GM18505 (cell line): ENCODE results near the gene BRD3OS.

Source experiments
- ATAC-seq: cut with Tn5 transposase; IDR thresholded peaks from one replicate; pipeline ENCODE4 v1.9.1; 2021; ENCODE audit not compliant: unreplicated experiment
- POLR2A ChIP-seq: IDR thresholded peaks from 4 replicates; pipeline ENCODE4 v1.6.1; 2011; ENCODE audit warnings: borderline replicate concordance; ENCODE audit not compliant: insufficient read depth, insufficient read length; ENCODE audit errors: extremely low read depth

The BRD3OS gene

DNA sequence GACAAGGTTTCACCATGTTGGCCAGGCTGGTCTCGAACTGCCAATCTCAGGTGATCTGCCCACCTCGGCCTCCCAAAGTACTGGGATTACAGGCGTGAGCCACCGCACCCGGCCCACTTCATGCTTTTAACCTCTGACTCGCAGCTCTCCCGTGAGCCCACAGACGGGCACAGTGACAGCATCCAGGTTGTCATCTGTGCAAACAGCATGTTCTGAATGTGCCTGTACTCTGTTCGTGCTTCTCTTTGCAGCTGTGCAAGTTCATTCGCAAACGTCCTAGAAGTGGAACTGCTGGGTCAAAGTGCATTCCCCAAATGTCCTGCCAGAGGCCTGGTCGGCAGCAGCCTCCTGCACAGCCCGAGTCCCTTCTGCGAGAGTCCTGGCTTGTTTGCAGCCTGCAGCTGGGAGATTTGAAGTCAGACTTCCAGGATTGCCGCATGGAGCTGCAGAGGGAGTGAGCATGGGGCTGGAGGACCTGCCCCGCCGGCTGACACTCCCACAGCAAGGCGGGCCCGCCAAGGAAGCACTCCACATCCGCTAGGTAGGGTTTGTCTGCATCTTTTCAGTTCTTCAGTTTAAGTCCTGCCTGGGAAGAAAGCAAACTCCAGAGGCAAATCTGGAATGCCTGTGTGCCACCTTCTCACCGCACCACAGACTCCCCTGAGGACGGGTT is 3.4 kb downstream of the BRD3OS start:
- TF ChIP-seq POLR2A = no peak
- ATAC-seq = no peak

DNA sequence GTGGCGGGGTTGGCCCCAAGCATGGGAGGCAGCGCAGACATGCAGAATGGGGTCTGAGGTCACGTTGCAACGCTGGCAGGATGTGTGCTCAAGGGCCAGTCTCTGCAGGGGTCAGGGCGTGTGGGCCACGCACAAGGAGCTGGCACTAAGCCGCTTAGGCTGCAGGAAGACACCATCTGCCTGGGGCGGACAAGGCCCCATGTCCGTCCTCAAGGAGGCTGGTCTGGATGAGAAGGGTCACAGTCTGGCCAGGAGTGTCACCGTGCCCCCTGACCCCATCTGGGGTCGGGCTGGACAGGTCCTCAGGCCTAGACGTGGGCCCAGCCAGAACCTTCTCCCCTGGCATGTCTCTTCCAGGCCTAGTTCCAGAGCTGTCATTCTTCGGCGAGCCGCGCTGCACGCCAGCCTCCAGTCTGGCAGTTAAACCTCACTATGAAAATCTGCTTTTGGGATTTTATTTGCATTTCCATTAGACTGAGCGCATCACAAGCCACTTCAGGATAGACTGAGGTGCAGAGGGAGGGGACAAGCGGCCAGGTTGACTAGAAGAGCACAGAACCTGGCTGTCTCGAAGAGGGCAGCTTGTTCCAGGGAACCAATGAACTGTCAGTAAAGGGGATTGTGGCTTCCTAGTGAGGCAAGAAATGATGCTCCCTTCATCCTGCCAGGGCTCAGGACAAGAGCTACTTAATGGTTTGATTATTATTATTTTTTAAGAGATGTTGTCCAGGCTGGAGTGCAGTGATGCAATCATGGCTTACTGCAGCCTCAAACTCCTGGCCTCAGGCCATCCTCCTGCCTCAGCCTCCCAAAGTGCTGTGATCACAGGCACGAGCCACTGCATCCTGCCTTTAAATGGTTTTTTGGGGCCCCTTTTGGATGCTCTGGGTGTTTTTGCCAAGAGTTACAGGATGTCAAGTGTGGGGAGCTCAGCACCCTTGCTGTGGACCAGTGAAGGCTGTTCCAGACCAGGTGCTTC is 4.3 kb downstream of the BRD3OS start:
- TF ChIP-seq POLR2A = no peak
- no peak for ATAC-seq

DNA sequence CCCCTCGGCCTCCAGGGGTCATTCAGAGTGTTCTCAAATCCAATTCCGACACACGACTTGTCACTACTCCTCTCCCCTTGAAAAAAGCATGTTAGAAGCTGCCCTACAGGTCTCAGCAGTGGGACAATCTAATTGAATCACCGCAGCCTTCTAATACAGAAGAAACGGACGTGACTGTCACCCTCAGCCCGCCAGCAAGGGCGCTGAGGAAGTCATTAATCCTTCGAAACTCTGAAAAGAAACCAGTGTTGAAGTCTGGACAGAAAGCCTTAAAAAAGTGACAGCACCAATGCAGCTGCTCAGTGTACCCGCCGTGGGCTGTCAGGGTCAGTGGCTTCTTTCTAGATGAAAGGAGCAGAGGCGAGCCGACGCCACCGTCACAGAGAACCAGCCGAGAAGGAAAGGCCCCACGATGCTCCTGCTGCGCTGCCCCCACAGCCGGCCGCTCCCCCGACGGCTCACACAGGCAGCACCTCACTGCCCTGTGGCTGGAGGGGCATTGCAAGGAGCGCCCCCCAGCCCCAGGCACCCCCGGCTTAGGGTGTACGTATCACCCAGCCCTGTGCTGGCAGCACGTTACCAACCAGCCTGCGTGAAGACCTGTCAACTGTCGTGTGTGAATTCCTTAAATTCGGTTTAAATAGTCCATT is 5.7 kb downstream of the BRD3OS start:
- ATAC-seq = no peak
- TF ChIP-seq POLR2A = no peak

DNA sequence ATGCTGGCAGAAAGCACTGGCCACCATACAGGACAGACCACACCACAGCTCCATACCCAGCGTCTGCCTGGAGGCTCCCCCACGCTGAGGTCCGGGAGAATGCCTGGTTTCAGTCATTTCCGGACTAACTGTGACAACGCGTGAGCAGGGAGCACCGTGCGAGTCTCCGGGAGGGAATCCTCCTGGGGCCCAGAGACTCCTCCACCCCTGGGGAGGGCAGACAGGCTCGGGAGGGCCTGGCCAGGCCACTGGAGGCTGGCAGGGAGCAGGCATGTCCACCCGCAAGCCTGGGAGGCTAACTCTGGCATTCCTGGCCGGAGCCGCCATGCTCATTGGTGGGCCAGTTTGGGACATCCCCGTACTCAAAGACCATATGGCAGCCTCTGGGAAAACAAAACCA is 6.5 kb downstream of the BRD3OS start:
- no peak for ATAC-seq
- TF ChIP-seq POLR2A = no peak

DNA sequence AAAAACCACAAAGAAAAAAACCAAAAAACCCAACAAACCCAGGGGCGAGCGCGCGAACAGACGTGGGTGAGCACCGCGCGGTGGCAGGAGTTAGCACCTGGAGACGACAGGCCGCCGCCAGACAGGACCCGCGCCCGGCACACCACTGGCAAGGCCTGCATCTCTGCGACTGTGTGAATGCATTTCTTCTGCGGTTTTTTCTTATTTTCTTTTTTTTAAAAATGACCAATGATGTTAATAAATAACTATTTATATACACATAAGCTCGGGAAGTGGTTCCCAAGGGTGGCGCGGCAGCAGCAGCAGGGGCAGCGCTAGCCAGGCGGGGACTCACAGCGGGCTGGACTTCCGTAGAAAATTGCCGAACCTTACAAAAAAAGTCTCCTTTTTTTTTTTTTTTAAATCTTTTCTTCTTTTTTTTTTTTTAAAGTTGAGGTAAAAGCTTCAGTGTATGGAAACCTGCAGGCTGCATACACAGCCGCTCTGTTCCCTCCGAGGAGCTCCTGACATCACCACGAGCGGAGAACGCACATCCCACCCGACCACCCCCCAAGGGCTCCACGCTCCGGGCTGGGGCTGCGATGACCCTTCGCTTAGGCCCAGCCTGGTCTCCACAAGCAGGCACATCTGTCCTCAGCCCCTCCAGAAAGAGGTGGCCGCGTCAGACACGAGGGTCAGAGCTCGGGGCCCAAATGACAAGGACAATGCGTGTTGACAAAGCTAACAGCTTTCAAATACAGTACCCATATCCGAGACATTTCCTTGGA is 7.4 kb downstream of the BRD3OS start:
- TF ChIP-seq POLR2A = no peak
- no peak for ATAC-seq

DNA sequence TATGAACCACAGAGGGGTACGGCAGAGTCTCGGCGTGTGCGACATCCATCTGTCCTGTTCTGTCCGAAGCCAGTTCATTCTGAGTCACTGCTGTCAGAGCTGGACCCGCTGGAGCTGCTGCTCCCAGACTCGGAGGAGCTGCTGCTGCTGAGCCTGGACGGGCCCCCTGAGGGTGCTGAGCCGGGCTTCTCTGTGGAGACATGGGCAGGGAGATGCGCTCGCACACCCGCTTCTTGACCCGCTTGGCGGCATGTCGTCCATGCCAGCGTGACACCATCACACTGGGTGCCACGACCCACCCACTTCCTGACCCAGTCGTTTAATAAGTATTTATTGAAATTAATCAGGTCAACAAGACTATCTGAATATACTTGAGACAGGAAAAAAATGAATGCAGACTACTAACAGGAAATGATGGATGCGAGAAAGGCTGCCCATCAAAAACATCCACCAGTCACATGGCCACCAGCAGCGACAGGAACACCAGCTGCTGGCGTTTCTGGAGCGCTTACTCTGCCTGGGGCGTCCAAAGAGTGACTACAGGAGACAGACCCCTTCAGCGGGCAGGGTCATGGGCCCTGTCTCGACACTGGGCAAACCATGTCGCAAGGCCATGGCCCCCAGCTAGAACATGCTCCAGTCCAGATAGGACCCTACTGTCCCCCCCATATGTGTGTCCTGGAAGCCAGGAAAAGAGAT is 8.4 kb downstream of the BRD3OS start:
- TF ChIP-seq POLR2A = no peak
- no peak for ATAC-seq

DNA sequence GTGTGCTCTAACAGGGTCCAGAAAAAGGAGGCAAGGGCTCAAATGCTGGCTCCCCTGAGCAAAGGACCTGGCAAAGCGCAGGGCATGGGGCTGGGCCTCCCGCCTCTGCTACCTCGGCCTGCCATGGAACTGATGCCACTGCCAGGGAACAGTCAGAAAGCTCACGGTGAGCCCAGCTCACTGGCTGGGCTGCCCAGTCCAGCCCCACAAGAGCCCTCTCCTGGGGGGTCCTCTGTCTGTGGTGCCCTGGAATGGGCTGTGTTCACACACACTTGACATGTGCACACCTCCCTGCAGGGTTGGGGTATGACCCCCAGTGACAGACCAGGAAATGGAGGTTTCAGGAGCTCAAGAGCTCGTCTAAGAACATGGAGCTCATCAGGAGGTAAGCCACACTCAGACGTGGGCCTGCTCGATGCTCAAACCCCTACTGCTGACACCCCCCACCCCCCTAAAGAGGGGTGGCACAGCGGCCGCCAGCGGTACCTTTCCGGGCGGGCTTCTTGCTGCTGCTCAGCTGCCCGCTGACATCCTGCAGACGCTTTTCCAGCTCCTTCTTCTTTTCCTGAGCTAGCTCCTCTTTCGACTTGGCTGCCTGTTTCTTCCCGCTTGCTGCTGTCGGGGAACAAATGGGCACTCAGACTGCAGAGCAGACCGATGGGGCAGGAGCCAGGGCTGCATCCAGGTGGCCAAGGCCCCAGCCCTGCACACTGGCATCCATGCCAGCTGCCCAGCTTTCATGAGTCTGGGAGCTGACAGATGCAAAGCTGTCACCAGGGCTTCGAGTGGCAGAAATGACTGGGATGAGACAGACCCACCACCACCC is 9.1 kb downstream of the BRD3OS start:
- ATAC-seq = no peak

DNA sequence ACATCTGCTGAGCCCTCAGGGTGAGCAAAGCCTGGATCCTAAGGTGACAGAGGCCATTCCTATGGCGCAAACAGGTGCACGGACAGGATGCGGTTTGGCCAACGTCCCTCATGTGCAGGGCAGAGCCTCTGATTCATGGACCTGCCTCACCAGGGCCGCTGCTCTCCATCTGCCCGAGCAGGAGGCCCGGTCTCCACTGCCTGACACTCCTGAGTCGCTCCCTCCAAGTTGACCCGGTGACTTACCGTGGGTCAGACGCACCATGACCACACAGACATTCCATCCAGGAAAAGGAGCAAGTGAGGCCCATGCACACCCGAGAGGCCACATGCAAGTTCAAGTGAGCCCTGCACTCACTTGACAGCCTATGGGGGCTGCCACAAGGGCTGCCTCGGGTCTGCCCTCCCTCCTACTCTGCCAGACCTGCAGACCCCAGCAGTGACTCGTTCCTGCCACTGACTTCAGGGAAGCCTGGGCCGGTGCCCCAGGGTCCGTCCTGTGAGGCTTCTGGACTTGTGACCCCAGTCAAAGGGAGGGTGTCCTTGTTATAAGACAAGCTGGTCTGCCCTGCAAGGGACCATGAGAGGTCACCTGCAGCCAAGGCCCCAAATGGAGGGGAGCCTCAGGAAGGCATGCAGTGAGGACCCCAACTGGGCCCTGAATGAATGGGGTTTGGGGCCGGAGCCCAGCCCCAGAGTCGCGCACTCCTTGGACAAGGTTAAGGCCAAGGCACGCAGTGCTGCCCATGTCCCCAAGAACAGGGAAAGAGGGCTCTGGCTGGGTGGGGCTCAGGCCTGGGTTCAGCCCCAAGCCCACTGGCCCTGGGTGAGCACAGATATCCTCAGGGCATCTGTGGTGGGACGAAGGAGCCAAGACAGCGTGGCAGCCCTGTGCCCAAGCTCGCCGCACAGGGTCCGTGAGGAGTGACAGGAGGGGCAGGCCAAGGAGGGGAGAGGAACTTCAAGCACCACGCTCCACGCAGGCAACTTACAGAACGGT is 10.1 kb downstream of the BRD3OS start:
- no peak for ATAC-seq
- no peak for TF ChIP-seq POLR2A

More for the DNA sequence above, 9.1 kb downstream of the BRD3OS start:
- TF ChIP-seq POLR2A = no peak

DNA sequence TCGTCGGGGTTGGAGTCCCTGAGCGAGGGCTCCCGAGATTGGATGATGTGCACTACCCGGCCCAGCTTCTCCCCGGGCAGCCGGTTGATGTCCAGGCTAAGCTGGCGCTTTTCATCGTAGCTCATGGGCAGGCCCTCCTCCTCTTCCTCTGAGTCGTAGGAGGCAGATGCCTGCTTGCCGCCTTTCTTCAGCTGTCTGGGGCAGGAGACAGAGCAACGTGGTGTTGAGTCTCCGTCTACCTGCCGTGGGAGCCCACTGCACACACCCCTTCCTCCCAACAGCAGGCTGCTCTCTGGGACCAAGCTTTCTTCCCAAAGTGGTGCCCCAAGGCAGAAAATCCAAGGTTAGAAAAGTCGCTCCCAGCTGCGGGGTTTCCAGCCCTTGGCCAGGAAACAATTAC is 10.8 kb downstream of the BRD3OS start:
- TF ChIP-seq POLR2A = no peak
- no peak for ATAC-seq

DNA sequence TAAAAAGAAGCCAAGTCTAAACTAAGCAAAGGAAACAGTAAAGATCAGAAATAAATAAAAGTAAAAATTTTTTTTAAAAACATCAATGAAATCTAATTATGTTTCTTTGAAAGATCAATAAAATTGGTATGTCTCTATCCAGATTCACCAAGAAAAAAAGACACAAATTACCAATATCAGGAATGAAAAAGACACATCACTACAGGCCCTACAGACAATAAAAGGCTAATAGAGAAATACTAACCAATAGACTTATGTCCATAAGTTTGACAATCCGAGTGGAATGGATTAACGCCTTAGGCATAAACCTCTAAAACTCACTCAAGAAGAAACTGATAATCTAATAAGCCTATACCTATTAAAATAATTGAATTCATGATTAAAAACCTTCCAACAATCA is 12.4 kb downstream of the BRD3OS start:
- no peak for TF ChIP-seq POLR2A
- no peak for ATAC-seq
